ENCODE measurements around the gene RFWD3. TPM values are rescaled to one million over a fixed set of nuclear protein-coding genes. Genes with fewer than 3 reads are reported as not detected.

The RFWD3 gene
- total and polyA plus RNA-seq, 2 of the 4 experiments (the other 2 are of a cell fraction), result 16.7 to 27.6 TPM

- Histone ChIP-seq H2BK15ac (ENCODE audit: low read depth, low read length) (no peak overlapping the region), H2AK5ac (ENCODE audit: low read depth, low read length) (no peak overlapping the region), H3K36me3 (ENCODE audit: control insufficient read depth, insufficient read depth, low read length) (peaks cover 1% of the 10 kb centered on the region; the same call in 1 of the 2 replicates), H3K23ac (ENCODE audit: low read depth, low read length) (no peak overlapping the region), H3K18ac (ENCODE audit: low read depth, low read length) (no peak overlapping the region), H3K9ac (ENCODE audit: low read depth, low read length) (peak overlapping the region; percentile 29), H3K14ac (replicated peaks; ENCODE audit: low read depth, low read length) (peak overlapping the region; percentile 55), H2BK20ac (ENCODE audit: low read depth, low read length) (no peak overlapping the region), H2AK9ac (replicated peaks; ENCODE audit: low read depth, low read length, poor library complexity) (no peak overlapping the region), H3K4me2 (ENCODE audit: low read depth, low read length) (peak overlapping the region; percentile 78), H2AFZ (replicated peaks; ENCODE audit: low read length, poor library complexity) (peak overlapping the region; percentile 92), H3K27ac (ENCODE audit: insufficient read depth, low read length) (no peak overlapping the region), H4K8ac (ENCODE audit: low read depth in 2 of 2, low read length in 2 of 2) (peak overlapping the region; percentile 1 to 91; a peak in 3 of 4 replicates), H3K4ac (ENCODE audit: low read depth, low read length) (peak overlapping the region; percentile 30; the same call in 1 of the 2 replicates), H3K9me3 (ENCODE audit: control insufficient read depth, insufficient read depth, low read length) (no peaks in the 10 kb centered on the region), H3K27me3 (ENCODE audit: control insufficient read depth, insufficient read depth, low read length) (no peaks in the 10 kb centered on the region), H4K5ac (ENCODE audit: low read depth, low read length) (peak overlapping the region; percentile 16; the same call in 1 of the 2 replicates), H3K9me1 (ENCODE audit: insufficient read depth, low read length) (0 out of 2 replicates have a peak, but pooled peaks cover 6% of the 10 kb centered on the region), H3K79me1 (ENCODE audit: low read depth in 1 of 2, low read length in 2 of 2) (peaks cover 7 to 14% of the 10 kb centered on the region in 2 experiments; a peak in 3 of 4 replicates), H3K56ac (ENCODE audit: extremely low read depth, insufficient read depth, low read length) (no peak overlapping the region), H2BK5ac (ENCODE audit: low read depth, low read length, poor library complexity, severe bottlenecking) (no peak overlapping the region), H3K4me3 (ENCODE audit: insufficient read depth, low read depth, low read length) (peak overlapping the region; percentile 43), H2BK120ac (ENCODE audit: low read depth, low read length) (peak overlapping the region; percentile 27), H3K4me1 (ENCODE audit: control insufficient read depth, insufficient read depth, low read length) (peaks cover 3% of the 10 kb centered on the region; the same call in 1 of the 2 replicates), H4K20me1 (ENCODE audit: insufficient read depth, low read length) (no peaks in the 10 kb centered on the region), H4K91ac (ENCODE audit: insufficient read depth, low read depth, low read length) (no peak overlapping the region; the same call in 1 of the 2 replicates)
- no TSS peak for BruUV-seq (replicated peaks)
- intact Hi-C loops (cut with micrococcal nuclease) (no loop called here), in situ Hi-C loops (cut with MboI; ENCODE audit: low sequenced_read_pairs) (no loop called here), dilution Hi-C loops (cut with HindIII; ENCODE audit: low sequenced_read_pairs, unreplicated experiment) (no loop called here)
- ChIA-PET CTCF (no interaction called here), POLR2A (ENCODE audit: unreplicated experiment) (interaction anchor here (0.6 kb wide), 1 partner anchor 54 kb away, joined by 21 read pairs; no protein-coding TSS in a partner anchor)
- DNase-seq (peak; percentile 93), ATAC-seq (ENCODE audit: low read depth) (peak; percentile 92)
- no CpG with 5 or more reads among the region's 19 CpGs for WGBS, 2 experiments (ENCODE audit: extremely low coverage in 2 of 2, insufficient read length in 1 of 2)
- no peak for TF ChIP-seq RAD21 (IDR thresholded peaks at IDR 0.05; ENCODE audit: low read length)
- TF ChIP-seq SMC3 (IDR thresholded peaks at IDR 0.05; ENCODE audit: low read depth, low read length), result no peak
- TF ChIP-seq MXI1 (IDR thresholded peaks at IDR 0.05; ENCODE audit: borderline replicate concordance, low read depth, low read length), result 0 out of 2 replicates have a peak, but pooled peaks have one; percentile 34
- TF ChIP-seq FOS (IDR thresholded peaks at IDR 0.05; ENCODE audit: low read depth, low read length), result peak; percentile 43; the same call in 1 of the 2 replicates
- peak; percentile 89 for TF ChIP-seq CEBPB (IDR thresholded peaks at IDR 0.05; ENCODE audit: low read depth, low read length)
- TF ChIP-seq RCOR1 (IDR thresholded peaks at IDR 0.05; ENCODE audit: insufficient replicate concordance, low read length), result no peak
- peak; percentile 99 for TF ChIP-seq USF2 (IDR thresholded peaks at IDR 0.05; ENCODE audit: low read depth, low read length)
Measured at GRCh38 chr16:74695450-74696422, 29.1 kb upstream of the RFWD3 start.

All from IMR-90 (cell line).